BJ (cell line): ENCODE measurements around the gene OCSTAMP. TPM values are rescaled to one million over a fixed set of nuclear protein-coding genes. Genes with fewer than 3 reads are reported as not detected.

Experiments used
- CTCF ChIA-PET: fragments of 350-600 bp; formaldehyde crosslinking; extraction: SDS; loops from one replicate; lab custom pipeline; 2021; ENCODE audit warnings: antibody characterized with exemption, inconsistent platforms; lab: Yijun Ruan, JAX
- POLR2A ChIA-PET: fragments of 300-600 bp; sonication (Branson Sonifier 250); formaldehyde crosslinking; extraction: SDS; loops from one replicate; lab custom pipeline; 2021; ENCODE audit warnings: antibody characterized with exemption; lab: Charles Lee
- DNase-seq: peaks from one replicate; pipeline ENCODE4 v3.0.0-alpha.2; 2011; ENCODE audit warnings: low read depth
- H3K27me3 ChIP-seq: 2 replicates; pipeline ENCODE4 v1.6.0; 2011; ENCODE audit warnings: low read length; ENCODE audit not compliant: control insufficient read depth, insufficient read depth
- H3K36me3 ChIP-seq: 2 replicates; pipeline ENCODE4 v1.5.1; 2011; ENCODE audit warnings: low read length; ENCODE audit not compliant: control insufficient read depth, insufficient read depth
- H3K4me3 ChIP-seq: 2 replicates; pipeline ENCODE4 v1.5.1; 2011; ENCODE audit warnings: low read depth, mild to moderate bottlenecking, control low read depth, low read length
- polyA plus RNA-seq: library from polyadenylated mRNA; depleted of rRNA; stranded (reverse); fragments of >200 nt; gene quantifications from 2 replicates; pipeline ENCODE4 v1.2.3, GENCODE V29; 2011
- TF ChIP-seq, protein P1 (sequence below): IDR thresholded peaks from 2 replicates; pipeline ENCODE4 v1.5.1; 2011; ENCODE audit warnings: low read depth, mild to moderate bottlenecking, control low read depth, inconsistent platforms, low read length, moderate library complexity; ENCODE audit not compliant: insufficient read depth

Gene OCSTAMP
- polyA plus RNA-seq, 1 experiment = not detected

DNA sequence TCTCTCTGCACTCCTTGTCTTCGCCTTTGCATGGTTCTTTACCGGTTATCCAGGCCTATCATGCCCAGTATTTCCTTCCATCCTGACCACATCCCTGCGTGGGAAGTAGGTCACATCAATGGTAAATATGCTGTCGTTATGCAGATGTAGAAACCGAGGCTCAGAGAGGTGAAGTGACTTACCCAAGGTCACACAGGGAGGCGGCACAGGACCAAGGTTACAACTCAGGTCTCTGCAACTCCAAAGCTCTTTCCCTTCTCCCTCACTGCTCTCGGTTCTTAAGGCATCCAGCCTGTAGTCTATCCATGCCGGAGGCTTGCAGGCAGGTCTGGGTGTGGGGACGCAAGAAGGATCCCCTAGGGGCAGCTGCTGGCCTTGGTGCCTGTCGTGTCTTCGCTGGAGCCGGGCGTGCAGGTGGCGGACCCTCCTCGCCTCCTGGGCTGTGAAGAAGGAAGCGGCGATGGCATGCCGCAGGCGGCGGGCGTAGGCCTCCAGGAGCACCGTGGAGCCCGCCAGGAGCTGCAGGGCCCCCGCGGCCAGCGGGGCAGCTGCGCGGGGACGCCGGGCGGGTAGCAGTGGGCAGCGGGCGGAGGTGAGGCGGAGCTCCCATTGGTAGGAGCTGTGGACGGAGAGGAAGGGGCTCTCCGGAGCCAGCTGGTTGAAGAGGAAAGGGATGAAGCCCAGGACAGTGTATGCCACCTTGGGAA, 9.1 kb downstream of the OCSTAMP start:
- H3K4me3 ChIP-seq = no peak overlapping the region
- peaks cover 5% of the 10 kb centered on the region for H3K27me3 ChIP-seq
- no peaks in the 10 kb centered on the region for H3K36me3 ChIP-seq
- TF ChIP-seq, protein P1, sequence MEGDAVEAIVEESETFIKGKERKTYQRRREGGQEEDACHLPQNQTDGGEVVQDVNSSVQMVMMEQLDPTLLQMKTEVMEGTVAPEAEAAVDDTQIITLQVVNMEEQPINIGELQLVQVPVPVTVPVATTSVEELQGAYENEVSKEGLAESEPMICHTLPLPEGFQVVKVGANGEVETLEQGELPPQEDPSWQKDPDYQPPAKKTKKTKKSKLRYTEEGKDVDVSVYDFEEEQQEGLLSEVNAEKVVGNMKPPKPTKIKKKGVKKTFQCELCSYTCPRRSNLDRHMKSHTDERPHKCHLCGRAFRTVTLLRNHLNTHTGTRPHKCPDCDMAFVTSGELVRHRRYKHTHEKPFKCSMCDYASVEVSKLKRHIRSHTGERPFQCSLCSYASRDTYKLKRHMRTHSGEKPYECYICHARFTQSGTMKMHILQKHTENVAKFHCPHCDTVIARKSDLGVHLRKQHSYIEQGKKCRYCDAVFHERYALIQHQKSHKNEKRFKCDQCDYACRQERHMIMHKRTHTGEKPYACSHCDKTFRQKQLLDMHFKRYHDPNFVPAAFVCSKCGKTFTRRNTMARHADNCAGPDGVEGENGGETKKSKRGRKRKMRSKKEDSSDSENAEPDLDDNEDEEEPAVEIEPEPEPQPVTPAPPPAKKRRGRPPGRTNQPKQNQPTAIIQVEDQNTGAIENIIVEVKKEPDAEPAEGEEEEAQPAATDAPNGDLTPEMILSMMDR = no peak
- ChIA-PET POLR2A (no interaction called here), CTCF (interaction anchor here (2.9 kb wide), 1 partner anchor 8 kb away, joined by 7 read pairs; the partner anchor contains the start of gene OCSTAMP)
- no peak for DNase-seq

GRCh38 chr20:46539113-46539512, 11.3 kb downstream of the OCSTAMP start:
- no peak for DNase-seq
- Histone ChIP-seq H3K4me3 (no peak overlapping the region), H3K36me3 (no peaks in the 10 kb centered on the region), H3K27me3 (peaks cover 5% of the 10 kb centered on the region)
- ChIA-PET POLR2A (no interaction called here), CTCF (interaction anchor here (2.9 kb wide), 1 partner anchor 10 kb away, joined by 7 read pairs; the partner anchor contains the start of gene OCSTAMP)
- TF ChIP-seq, protein P1 = no peak

DNA sequence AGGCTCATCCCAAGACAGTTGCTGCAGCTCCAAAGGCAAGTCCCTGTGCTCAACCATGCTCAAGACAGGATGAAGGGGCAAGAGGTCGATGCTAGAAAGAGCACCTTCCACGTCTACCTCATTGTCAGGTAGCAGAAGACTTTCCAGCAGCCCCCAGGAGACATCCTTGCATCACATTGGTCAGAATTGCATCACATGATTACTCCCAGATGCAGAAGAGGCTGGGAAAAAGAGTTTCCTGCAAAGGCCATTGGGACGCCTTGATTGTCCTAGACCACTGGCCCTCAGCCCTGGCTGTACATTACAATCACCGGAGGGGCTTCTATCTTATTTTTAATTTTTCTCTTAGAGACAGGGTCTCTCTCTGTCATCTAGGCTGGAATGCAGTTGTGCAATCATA, 19.8 kb downstream of the OCSTAMP start:
- CTCF ChIA-PET = no interaction called here
- DNase-seq = no peak

GRCh38 chr20:46523696-46524328, 26.6 kb downstream of the OCSTAMP start:
- POLR2A ChIA-PET = no interaction called here
- no peak for DNase-seq
- TF ChIP-seq, protein P1 = no peak
- Histone ChIP-seq H3K27me3 (no peaks in the 10 kb centered on the region; the same call in 1 of the 2 replicates), H3K4me3 (no peak overlapping the region), H3K36me3 (no peaks in the 10 kb centered on the region)
- CTCF ChIA-PET = interaction anchor here (1.0 to 6.9 kb wide), 3 partner anchors 9 to 177 kb away, joined by 4 to 60 read pairs (median 5); no protein-coding TSS in a partner anchor

More for the DNA sequence above, 19.8 kb downstream of the OCSTAMP start:
- Histone ChIP-seq H3K36me3 (no peaks in the 10 kb centered on the region), H3K4me3 (no peak overlapping the region), H3K27me3 (no peaks in the 10 kb centered on the region; the same call in 1 of the 2 replicates)
- TF ChIP-seq, protein P1 = no peak
- POLR2A ChIA-PET = no interaction called here

DNA sequence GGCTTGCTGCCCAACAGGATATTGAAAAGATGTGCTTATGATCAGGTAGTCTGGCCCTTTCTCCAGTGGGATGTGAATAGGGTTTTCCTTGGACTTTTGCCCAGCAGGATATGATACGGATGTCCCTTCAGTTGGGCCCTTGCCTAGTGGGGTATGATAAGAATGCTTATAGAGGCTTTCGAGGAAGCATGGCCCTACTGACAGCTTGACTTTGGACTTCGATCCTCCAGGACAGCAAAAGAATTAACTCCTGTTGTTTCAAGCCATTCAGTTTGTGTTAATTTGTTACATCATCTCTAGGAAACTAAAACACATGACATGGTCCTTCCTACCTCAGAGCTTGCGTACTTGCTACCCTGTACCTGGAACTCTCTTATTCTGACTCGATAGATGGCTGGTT, 27.3 kb downstream of the OCSTAMP start:
- TF ChIP-seq, protein P1 = no peak
- ChIA-PET POLR2A (no interaction called here), CTCF (interaction anchor here (1.3 to 6.9 kb wide), 3 partner anchors 141 to 177 kb away, joined by 5 to 60 read pairs (median 5); no protein-coding TSS in a partner anchor)
- no peaks in the 10 kb centered on the region for H3K36me3 ChIP-seq
- no peak for DNase-seq
- H3K27me3 ChIP-seq = no peaks in the 10 kb centered on the region
- H3K4me3 ChIP-seq = no peak overlapping the region
